Effector memory CD4-positive, alpha-beta T cell (primary cell): ENCODE data around the gene WDR88.

Experiments
- DNase-seq, 3 donors: peaks; one replicate each; pipeline ENCODE4 v3.0.0-alpha.2; 2020
- H3K27ac ChIP-seq: 2 replicates; pipeline ENCODE4 v1.7.0; 2013; ENCODE audit warnings: mild to moderate bottlenecking, low read length, moderate library complexity; ENCODE audit not compliant: insufficient read depth, poor library complexity, severe bottlenecking
- H3K27me3 ChIP-seq: replicated peaks from 2 replicates; pipeline ENCODE4 v1.7.0; 2013; ENCODE audit warnings: mild to moderate bottlenecking, low read length; ENCODE audit not compliant: insufficient read depth, control insufficient read depth, poor library complexity, severe bottlenecking
- H3K36me3 ChIP-seq: 2 replicates; pipeline ENCODE4 v1.7.0; 2013; ENCODE audit warnings: mild to moderate bottlenecking, low read length, moderate library complexity; ENCODE audit not compliant: control insufficient read depth, insufficient read depth
- H3K4me1 ChIP-seq: 2 replicates; pipeline ENCODE4 v1.7.0; 2013; ENCODE audit warnings: low read length, mild to moderate bottlenecking; ENCODE audit not compliant: control insufficient read depth, insufficient read depth, poor library complexity, severe bottlenecking
- H3K4me3 ChIP-seq: 2 replicates; pipeline ENCODE4 v1.7.0; 2013; ENCODE audit warnings: low read length, low read depth, mild to moderate bottlenecking; ENCODE audit not compliant: insufficient read depth, poor library complexity, severe bottlenecking
- H3K9me3 ChIP-seq: 2 replicates; pipeline ENCODE4 v1.7.0; 2013; ENCODE audit warnings: mild to moderate bottlenecking, low read length, moderate library complexity; ENCODE audit not compliant: control insufficient read depth

Gene WDR88

GRCh38 chr19:33100894-33101644, 30.8 kb upstream of the WDR88 start:
- Histone ChIP-seq H3K36me3 (peaks cover 46% of the 10 kb centered on the region), H3K27me3 (no peaks in the 10 kb centered on the region)

GRCh38 chr19:33102893-33103292, 29.0 kb upstream of the WDR88 start:
- H3K27ac ChIP-seq: no peak overlapping the region
- no peaks in the 10 kb centered on the region for H3K9me3 ChIP-seq
- peaks cover 48% of the 10 kb centered on the region for H3K36me3 ChIP-seq
- H3K4me3 ChIP-seq: no peak overlapping the region
- no peaks in the 10 kb centered on the region for H3K27me3 ChIP-seq
- no peak for DNase-seq
- H3K4me1 ChIP-seq: no peaks in the 10 kb centered on the region

More at GRCh38 chr19:33100894-33101644, 30.8 kb upstream of the WDR88 start:
- Histone ChIP-seq H3K27ac (no peak overlapping the region), H3K4me3 (no peak overlapping the region), H3K9me3 (no peaks in the 10 kb centered on the region), H3K4me1 (no peaks in the 10 kb centered on the region)
- DNase-seq: no peak

GRCh38 chr19:33108161-33108560, 23.8 kb upstream of the WDR88 start:
- Histone ChIP-seq H3K4me3 (no peak overlapping the region), H3K9me3 (no peaks in the 10 kb centered on the region), H3K27me3 (no peaks in the 10 kb centered on the region), H3K4me1 (no peaks in the 10 kb centered on the region), H3K36me3 (peaks cover 54% of the 10 kb centered on the region), H3K27ac (no peak overlapping the region)
- DNase-seq: no peak

GRCh38 chr19:33110137-33110910, 21.6 kb upstream of the WDR88 start:
- no peaks in the 10 kb centered on the region for H3K4me1 ChIP-seq
- DNase-seq: no peak
- no peaks in the 10 kb centered on the region for H3K27me3 ChIP-seq
- H3K4me3 ChIP-seq: no peak overlapping the region
- H3K9me3 ChIP-seq: no peaks in the 10 kb centered on the region
- H3K27ac ChIP-seq: no peak overlapping the region
- peaks cover 70% of the 10 kb centered on the region for H3K36me3 ChIP-seq

GRCh38 chr19:33111587-33111986, 20.3 kb upstream of the WDR88 start:
- Histone ChIP-seq H3K36me3 (peaks cover 73% of the 10 kb centered on the region), H3K4me1 (no peaks in the 10 kb centered on the region), H3K4me3 (no peak overlapping the region), H3K27ac (no peak overlapping the region), H3K9me3 (no peaks in the 10 kb centered on the region), H3K27me3 (no peaks in the 10 kb centered on the region)
- DNase-seq: no peak

GRCh38 chr19:33114312-33114711, 17.6 kb upstream of the WDR88 start:
- DNase-seq: no peak
- H3K9me3 ChIP-seq: no peaks in the 10 kb centered on the region
- H3K27me3 ChIP-seq: no peaks in the 10 kb centered on the region
- H3K4me1 ChIP-seq: no peaks in the 10 kb centered on the region
- no peak overlapping the region for H3K4me3 ChIP-seq
- peaks cover 72% of the 10 kb centered on the region for H3K36me3 ChIP-seq
- H3K27ac ChIP-seq: no peak overlapping the region

GRCh38 chr19:33117501-33117900, 14.4 kb upstream of the WDR88 start:
- H3K36me3 ChIP-seq: peaks cover 53% of the 10 kb centered on the region

GRCh38 chr19:33118643-33119042, 13.3 kb upstream of the WDR88 start:
- Histone ChIP-seq H3K4me1 (no peaks in the 10 kb centered on the region), H3K4me3 (no peak overlapping the region), H3K27ac (no peak overlapping the region), H3K9me3 (no peaks in the 10 kb centered on the region), H3K27me3 (no peaks in the 10 kb centered on the region), H3K36me3 (peaks cover 45% of the 10 kb centered on the region)
- no peak for DNase-seq

More at GRCh38 chr19:33117501-33117900, 14.4 kb upstream of the WDR88 start:
- Histone ChIP-seq H3K4me3 (no peak overlapping the region), H3K27me3 (no peaks in the 10 kb centered on the region), H3K4me1 (no peaks in the 10 kb centered on the region), H3K9me3 (no peaks in the 10 kb centered on the region), H3K27ac (no peak overlapping the region)
- no peak for DNase-seq

GRCh38 chr19:33124207-33125098, 7.5 kb upstream of the WDR88 start:
- Histone ChIP-seq H3K36me3 (peaks cover 16% of the 10 kb centered on the region), H3K9me3 (no peaks in the 10 kb centered on the region), H3K27me3 (no peaks in the 10 kb centered on the region), H3K4me1 (no peaks in the 10 kb centered on the region), H3K4me3 (no peak overlapping the region), H3K27ac (no peak overlapping the region)
- DNase-seq: no peak
